BLaER1 treated with 17β-estradiol and CSF1 and Interleukin-3, amounts not matched to agents 10 nM and 100 nM (cell line): ENCODE results near the gene PPFIA2.

Source experiments
- H3K27ac ChIP-seq, 11 experiments: shearing (Covaris generic); formaldehyde crosslinking; 2 replicates each; pipeline ENCODE4 v1.8.1; 2022
- H3K27me3 ChIP-seq, 11 experiments: shearing (Covaris generic); formaldehyde crosslinking; 2 replicates each; pipeline ENCODE4 v1.8.1; 2022
- H3K36me3 ChIP-seq, 11 experiments: shearing (Covaris generic); formaldehyde crosslinking; 2 replicates each; pipeline ENCODE4 v1.8.1; 2022
- H3K4me1 ChIP-seq, 10 experiments: shearing (Covaris generic); formaldehyde crosslinking; 2 replicates each; pipeline ENCODE4 v1.8.1; 2022
- H3K4me2 ChIP-seq, 11 experiments: shearing (Covaris generic); formaldehyde crosslinking; 2 replicates each; pipeline ENCODE4 v1.8.1; 2022
- H3K4me3 ChIP-seq, 10 experiments: shearing (Covaris generic); formaldehyde crosslinking; 2 replicates each; pipeline ENCODE4 v1.8.1; 2022
- H3K9ac ChIP-seq, 11 experiments: shearing (Covaris generic); formaldehyde crosslinking; 2 replicates each; pipeline ENCODE4 v1.8.1; 2022
- H3K9me3 ChIP-seq, 11 experiments: shearing (Covaris generic); formaldehyde crosslinking; replicated peaks in 1 of 11; 2 replicates each; pipeline ENCODE4 v1.8.1; 2022
- H4K20me1 ChIP-seq, 11 experiments: shearing (Covaris generic); formaldehyde crosslinking; 2 replicates each; pipeline ENCODE4 v1.8.1; 2022
- Cebpa-rat ChIP-seq, 11 experiments: shearing (Covaris generic); IDR thresholded peaks; 2 replicates each; pipeline ENCODE4 v1.8.1; 2022

PPFIA2 gene

GRCh38 chr12:81439344-81439743, 319.8 kb downstream of the PPFIA2 start:
- no peaks in the 10 kb centered on the region for H3K36me3 ChIP-seq
- no peaks in the 10 kb centered on the region for H4K20me1 ChIP-seq
- H3K4me2 ChIP-seq = no peak overlapping the region
- H3K4me3 ChIP-seq = no peak overlapping the region
- H3K27me3 ChIP-seq = no peaks in the 10 kb centered on the region
- TF ChIP-seq Cebpa-rat (IDR thresholded peaks at IDR 0.05) = no peak
- H3K9ac ChIP-seq = no peak overlapping the region
- no peak overlapping the region for H3K27ac ChIP-seq
- no peaks in the 10 kb centered on the region for H3K4me1 ChIP-seq
- H3K9me3 ChIP-seq = no peaks in the 10 kb centered on the region

GRCh38 chr12:81417056-81417455, 342.1 kb downstream of the PPFIA2 start:
- Histone ChIP-seq H3K36me3 (no peaks in the 10 kb centered on the region), H3K27ac (no peak overlapping the region), H3K4me2 (no peak overlapping the region), H3K9me3 (no peaks in the 10 kb centered on the region; a peak in 1 of 22 replicates), H4K20me1 (no peaks in the 10 kb centered on the region), H3K4me1 (no peaks in the 10 kb centered on the region), H3K4me3 (no peak overlapping the region), H3K9ac (no peak overlapping the region), H3K27me3 (no peaks in the 10 kb centered on the region)
- no peak for TF ChIP-seq Cebpa-rat (IDR thresholded peaks at IDR 0.05)

- Histone ChIP-seq H3K36me3 (no peaks in the 10 kb centered on the region), H4K20me1 (no peaks in the 10 kb centered on the region), H3K27ac (no peak overlapping the region), H3K4me1 (no peaks in the 10 kb centered on the region), H3K4me3 (no peak overlapping the region), H3K9me3 (no peaks in the 10 kb centered on the region; a peak in 1 of 22 replicates), H3K4me2 (no peak overlapping the region), H3K9ac (no peak overlapping the region), H3K27me3 (no peaks in the 10 kb centered on the region)
- no peak for TF ChIP-seq Cebpa-rat (IDR thresholded peaks at IDR 0.05)
Observed at GRCh38 chr12:81416571-81416970, 342.6 kb downstream of the PPFIA2 start.

GRCh38 chr12:81414441-81414840, 344.7 kb downstream of the PPFIA2 start:
- TF ChIP-seq Cebpa-rat (IDR thresholded peaks at IDR 0.05) = no peak
- Histone ChIP-seq H3K4me1 (no peaks in the 10 kb centered on the region), H4K20me1 (no peaks in the 10 kb centered on the region), H3K9me3 (no peaks in the 10 kb centered on the region), H3K4me2 (no peak overlapping the region), H3K27ac (no peak overlapping the region), H3K36me3 (no peaks in the 10 kb centered on the region), H3K27me3 (no peaks in the 10 kb centered on the region), H3K4me3 (no peak overlapping the region), H3K9ac (no peak overlapping the region)

- TF ChIP-seq Cebpa-rat (IDR thresholded peaks at IDR 0.05) = no peak
- no peaks in the 10 kb centered on the region for H3K9me3 ChIP-seq
- H4K20me1 ChIP-seq = no peaks in the 10 kb centered on the region
- H3K4me2 ChIP-seq = no peak overlapping the region
- H3K27ac ChIP-seq = no peak overlapping the region
- no peaks in the 10 kb centered on the region for H3K36me3 ChIP-seq
- no peak overlapping the region for H3K4me3 ChIP-seq
- no peaks in the 10 kb centered on the region for H3K4me1 ChIP-seq
- no peak overlapping the region for H3K9ac ChIP-seq
- no peaks in the 10 kb centered on the region for H3K27me3 ChIP-seq
Observed at GRCh38 chr12:81412940-81413339, 346.2 kb downstream of the PPFIA2 start.

- Histone ChIP-seq H3K9ac (no peak overlapping the region), H3K4me3 (no peak overlapping the region), H3K27me3 (no peaks in the 10 kb centered on the region), H4K20me1 (no peaks in the 10 kb centered on the region), H3K4me2 (no peak overlapping the region), H3K36me3 (no peaks in the 10 kb centered on the region), H3K27ac (no peak overlapping the region), H3K9me3 (no peaks in the 10 kb centered on the region), H3K4me1 (no peaks in the 10 kb centered on the region)
- no peak for TF ChIP-seq Cebpa-rat (IDR thresholded peaks at IDR 0.05)
Observed at GRCh38 chr12:81403348-81403747, 355.8 kb downstream of the PPFIA2 start.

GRCh38 chr12:81401241-81401640, 357.9 kb downstream of the PPFIA2 start:
- TF ChIP-seq Cebpa-rat (IDR thresholded peaks at IDR 0.05) = no peak
- Histone ChIP-seq H3K4me3 (no peak overlapping the region), H3K36me3 (no peaks in the 10 kb centered on the region), H3K4me2 (no peak overlapping the region), H3K4me1 (no peaks in the 10 kb centered on the region), H3K9me3 (no peaks in the 10 kb centered on the region), H3K27ac (no peak overlapping the region), H4K20me1 (no peaks in the 10 kb centered on the region), H3K9ac (no peak overlapping the region), H3K27me3 (no peaks in the 10 kb centered on the region)

GRCh38 chr12:81400024-81400423, 359.1 kb downstream of the PPFIA2 start:
- no peak overlapping the region for H3K4me3 ChIP-seq
- no peak overlapping the region for H3K27ac ChIP-seq
- no peak overlapping the region for H3K9ac ChIP-seq
- no peak for TF ChIP-seq Cebpa-rat (IDR thresholded peaks at IDR 0.05)
- no peaks in the 10 kb centered on the region for H3K36me3 ChIP-seq
- no peaks in the 10 kb centered on the region for H3K9me3 ChIP-seq
- H3K27me3 ChIP-seq = no peaks in the 10 kb centered on the region
- no peak overlapping the region for H3K4me2 ChIP-seq
- no peaks in the 10 kb centered on the region for H4K20me1 ChIP-seq
- no peaks in the 10 kb centered on the region for H3K4me1 ChIP-seq

GRCh38 chr12:81395431-81395830, 363.7 kb downstream of the PPFIA2 start:
- no peak for TF ChIP-seq Cebpa-rat (IDR thresholded peaks at IDR 0.05)
- Histone ChIP-seq H3K4me3 (no peak overlapping the region), H3K36me3 (no peaks in the 10 kb centered on the region), H3K9me3 (no peaks in the 10 kb centered on the region), H3K4me2 (no peak overlapping the region), H3K27ac (no peak overlapping the region), H3K27me3 (no peaks in the 10 kb centered on the region), H3K9ac (no peak overlapping the region), H4K20me1 (no peaks in the 10 kb centered on the region), H3K4me1 (no peaks in the 10 kb centered on the region)

GRCh38 chr12:81389550-81390099, 369.5 kb downstream of the PPFIA2 start:
- Histone ChIP-seq H3K9ac (no peak overlapping the region), H3K4me1 (no peaks in the 10 kb centered on the region), H4K20me1 (no peaks in the 10 kb centered on the region), H3K36me3 (no peaks in the 10 kb centered on the region), H3K4me2 (no peak overlapping the region), H3K27me3 (no peaks in the 10 kb centered on the region), H3K9me3 (0 out of 22 replicates have a peak, but pooled peaks cover 0 to 5% (median 0%) of the 10 kb centered on the region in 11 experiments), H3K27ac (no peak overlapping the region), H3K4me3 (no peak overlapping the region)
- TF ChIP-seq Cebpa-rat (IDR thresholded peaks at IDR 0.05) = peak in 5 of 11 experiments; percentile 43 to 80 (median 57); a peak in 8 of 22 replicates
